T-helper 17 cell (primary cell): Measurements from ENCODE around the gene PRSS22. TPM values are rescaled to one million over a fixed set of nuclear protein-coding genes. Genes with fewer than 3 reads are reported as not detected.

Source experiments
- ATAC-seq: fragments of 150-1000 bp; cut with Tn5 transposase; 2 replicates; pipeline ENCODE4 v1.10.0; 2021; ENCODE audit warnings: mild to moderate bottlenecking, moderate library complexity
- DNase-seq, 3 donors: peaks; one replicate each; pipeline versions ENCODE4 v3.0.0 to v3.0.0-alpha.2; 2020 to 2021
- H3K9me3 ChIP-seq: one replicate; pipeline ENCODE4 v1.7.0; 2013; ENCODE audit warnings: low read length, mild to moderate bottlenecking; ENCODE audit not compliant: control insufficient read depth, poor library complexity, severe bottlenecking
- H3K27ac Mint-ChIP-seq: one replicate; pipeline ENCODE4 v1.8.0; 2022; ENCODE audit warnings: mild to moderate bottlenecking, moderate library complexity, mixed read lengths
- H3K27me3 Mint-ChIP-seq: one replicate; pipeline ENCODE4 v1.8.0; 2022; ENCODE audit warnings: mixed read lengths
- H3K36me3 Mint-ChIP-seq: one replicate; pipeline ENCODE4 v1.8.0; 2022; ENCODE audit warnings: low read depth, mixed read lengths
- H3K4me1 Mint-ChIP-seq: one replicate; pipeline ENCODE4 v1.8.0; 2022; ENCODE audit warnings: mild to moderate bottlenecking, mixed read lengths
- H3K4me3 Mint-ChIP-seq: one replicate; pipeline ENCODE4 v1.8.0; 2022; ENCODE audit warnings: mild to moderate bottlenecking, moderate library complexity, mixed read lengths
- total RNA-seq, 4 donors: library from RNA in 2 of 4; stranded (reverse) in 2 of 4; gene quantifications; one replicate each; pipeline ENCODE4 v1.2.3 and lab custom pipeline; 2022 to 2026

Gene PRSS22
- total RNA-seq, 2 donors from 2014 or later = 0.37 to 0.92 TPM

- DNase-seq (peak; percentile 33 to 44 (median 34)), ATAC-seq (peak; percentile 82)
- H3K9me3 ChIP-seq = no peaks in the 10 kb centered on the region
- Mint-ChIP-seq H3K27ac (peak overlapping the region; percentile 85), H3K27me3 (peaks cover 4% of the 10 kb centered on the region), H3K4me3 (no peak overlapping the region), H3K36me3 (peaks cover 4% of the 10 kb centered on the region), H3K4me1 (peaks cover 29% of the 10 kb centered on the region)
Measured at GRCh38 chr16:2838928-2839327, 19.0 kb downstream of the PRSS22 start.

DNA sequence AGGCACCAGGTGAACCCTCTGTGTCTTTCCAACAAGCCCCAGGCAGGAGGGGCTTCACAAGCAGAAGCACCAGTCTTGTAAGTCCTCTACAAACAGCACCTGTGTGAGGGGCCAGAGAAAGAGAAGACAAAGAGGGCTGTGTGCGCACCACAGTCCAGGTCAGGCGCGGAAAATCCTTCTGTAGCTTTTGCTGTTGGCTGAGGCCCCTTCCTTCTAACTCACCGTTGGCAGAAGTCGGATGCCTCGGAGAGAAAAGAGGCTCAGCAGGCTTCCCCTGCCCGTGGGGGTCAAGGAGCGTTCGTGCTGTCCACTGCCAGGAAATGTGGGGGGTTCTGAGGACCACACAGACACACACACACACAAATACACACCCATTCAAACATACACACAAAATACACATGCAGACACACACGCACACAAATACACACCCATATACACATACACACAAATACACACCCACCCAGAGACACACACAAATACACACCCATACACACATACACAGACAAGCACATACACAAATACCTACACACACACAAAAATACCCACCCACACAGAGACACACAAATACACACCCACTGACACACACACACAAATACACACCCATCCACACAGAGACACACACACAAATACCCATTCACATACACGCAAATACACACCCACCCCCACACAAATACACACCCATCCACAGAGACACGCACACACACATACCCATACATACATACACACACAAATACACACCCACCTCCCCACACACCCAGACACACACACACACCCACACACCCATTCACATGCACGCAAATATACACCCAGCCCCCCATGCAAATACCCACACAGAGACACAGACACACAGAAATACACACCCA lies 21.1 kb downstream of the PRSS22 start:
- peak overlapping the region; percentile 59 for H3K4me3 Mint-ChIP-seq
- no peaks in the 10 kb centered on the region for H3K9me3 ChIP-seq
- ATAC-seq (no peak), DNase-seq (no peak)
- H3K36me3 Mint-ChIP-seq = peaks cover 6% of the 10 kb centered on the region
- peak overlapping the region; percentile 86 for H3K27ac Mint-ChIP-seq
- peaks cover 25% of the 10 kb centered on the region for H3K4me1 Mint-ChIP-seq
- H3K27me3 Mint-ChIP-seq = peaks cover 9% of the 10 kb centered on the region

DNA sequence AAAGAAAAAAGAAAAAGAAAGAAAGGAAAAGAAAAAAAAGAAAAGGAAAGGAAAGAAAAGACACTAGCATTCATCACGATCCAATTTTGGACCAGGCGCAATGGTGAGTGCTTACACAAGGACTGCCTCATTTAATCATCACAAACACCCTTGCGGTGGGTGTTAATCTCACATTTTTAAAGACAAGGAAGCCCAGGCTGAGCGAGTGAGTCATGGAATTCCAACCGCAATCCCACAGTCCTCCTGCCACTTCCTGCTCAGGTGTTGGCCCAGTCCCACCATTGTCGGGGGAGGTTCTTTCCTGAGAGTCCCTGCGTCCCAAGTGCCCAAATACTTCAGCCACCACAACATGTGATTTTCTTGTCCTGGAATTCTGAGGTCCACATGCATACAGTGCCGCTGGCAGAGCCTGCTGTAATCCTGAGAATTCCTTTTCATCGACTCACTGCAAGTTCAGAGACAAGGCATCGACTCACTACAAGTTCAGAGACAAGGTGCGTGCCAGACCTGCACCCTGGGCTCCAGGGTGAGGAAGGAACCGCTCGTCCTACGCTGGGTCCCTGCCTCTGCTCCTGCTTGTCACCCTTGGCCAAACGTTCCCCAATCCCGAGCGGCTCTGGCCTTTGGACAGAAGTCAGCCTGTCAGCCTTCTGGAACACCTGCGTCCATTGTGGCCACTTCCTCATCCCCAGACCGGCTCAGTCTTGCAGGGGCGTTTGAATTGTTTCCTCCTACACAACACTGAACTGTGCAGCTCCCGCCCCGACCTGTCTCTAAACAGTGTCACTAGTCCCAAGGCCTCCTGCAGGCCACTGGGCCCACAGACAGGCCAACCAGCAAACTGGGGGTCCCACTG lies 22.1 kb downstream of the PRSS22 start:
- no peak overlapping the region for H3K27ac Mint-ChIP-seq
- peaks cover 6% of the 10 kb centered on the region for H3K36me3 Mint-ChIP-seq
- no peaks in the 10 kb centered on the region for H3K9me3 ChIP-seq
- no peak overlapping the region for H3K4me3 Mint-ChIP-seq
- peaks cover 9% of the 10 kb centered on the region for H3K27me3 Mint-ChIP-seq
- no peak for DNase-seq
- ATAC-seq = no peak
- H3K4me1 Mint-ChIP-seq = peaks cover 20% of the 10 kb centered on the region

DNA sequence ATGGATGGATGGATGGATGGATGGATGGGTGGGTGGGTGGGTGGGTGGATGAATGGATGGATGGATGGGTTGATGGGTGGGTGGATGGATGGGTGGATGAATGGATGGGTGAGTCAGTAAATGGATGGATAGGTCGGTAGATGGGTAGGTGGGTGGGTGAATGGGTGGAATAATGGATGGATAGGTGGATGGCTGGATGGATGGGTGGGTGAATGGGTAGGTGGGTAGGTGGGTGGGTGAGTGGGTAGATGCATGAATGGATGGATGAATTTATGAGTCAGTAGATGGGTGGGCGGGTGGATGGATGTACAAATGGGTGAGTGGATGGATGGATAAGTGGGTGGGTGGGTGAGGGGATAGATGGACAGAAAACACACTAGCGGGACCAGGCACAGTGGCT lies 23.0 kb downstream of the PRSS22 start:
- Mint-ChIP-seq H3K36me3 (peaks cover 6% of the 10 kb centered on the region), H3K4me1 (peaks cover 20% of the 10 kb centered on the region), H3K27me3 (peaks cover 9% of the 10 kb centered on the region), H3K27ac (no peak overlapping the region), H3K4me3 (no peak overlapping the region)
- DNase-seq = no peak
- H3K9me3 ChIP-seq = no peaks in the 10 kb centered on the region
- ATAC-seq = no peak

- Mint-ChIP-seq H3K27me3 (peaks cover 12% of the 10 kb centered on the region), H3K4me1 (peaks cover 18% of the 10 kb centered on the region), H3K27ac (no peak overlapping the region), H3K36me3 (peaks cover 6% of the 10 kb centered on the region), H3K4me3 (no peak overlapping the region)
- ATAC-seq (no peak), DNase-seq (no peak)
- H3K9me3 ChIP-seq = no peaks in the 10 kb centered on the region
Measured at GRCh38 chr16:2833776-2834175, 24.2 kb downstream of the PRSS22 start.

DNA sequence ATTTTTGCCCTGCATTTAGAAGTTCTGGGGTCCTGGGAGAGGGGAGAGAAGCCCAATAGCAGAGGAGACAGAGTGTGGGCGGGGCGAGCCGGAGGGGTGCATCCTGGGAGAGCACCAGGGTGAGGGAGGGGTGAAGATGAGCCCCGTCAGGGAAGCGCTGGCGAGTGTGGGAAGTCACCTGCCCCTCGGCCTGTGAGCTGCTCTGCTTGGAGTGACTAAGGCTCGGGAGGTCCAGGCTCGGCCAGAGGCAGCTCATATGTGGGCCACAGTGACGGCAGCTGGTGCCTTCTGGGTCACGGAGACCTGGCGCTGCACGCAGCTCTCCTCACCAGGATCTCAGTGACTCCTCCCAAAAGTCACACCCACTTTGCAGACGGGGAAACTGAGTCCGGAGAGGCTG lies 26.8 kb downstream of the PRSS22 start:
- Mint-ChIP-seq H3K36me3 (peaks cover 2% of the 10 kb centered on the region), H3K27ac (no peak overlapping the region), H3K4me3 (no peak overlapping the region), H3K27me3 (peaks cover 16% of the 10 kb centered on the region), H3K4me1 (peaks cover 6% of the 10 kb centered on the region)
- no peak for DNase-seq
- ATAC-seq = no peak
- no peaks in the 10 kb centered on the region for H3K9me3 ChIP-seq

- Mint-ChIP-seq H3K27me3 (peaks cover 16% of the 10 kb centered on the region), H3K36me3 (peaks cover 2% of the 10 kb centered on the region), H3K4me1 (peaks cover 6% of the 10 kb centered on the region), H3K4me3 (no peak overlapping the region), H3K27ac (no peak overlapping the region)
- no peaks in the 10 kb centered on the region for H3K9me3 ChIP-seq
- ATAC-seq (no peak), DNase-seq (no peak)
Measured at GRCh38 chr16:2830355-2830695, 27.6 kb downstream of the PRSS22 start.

DNA sequence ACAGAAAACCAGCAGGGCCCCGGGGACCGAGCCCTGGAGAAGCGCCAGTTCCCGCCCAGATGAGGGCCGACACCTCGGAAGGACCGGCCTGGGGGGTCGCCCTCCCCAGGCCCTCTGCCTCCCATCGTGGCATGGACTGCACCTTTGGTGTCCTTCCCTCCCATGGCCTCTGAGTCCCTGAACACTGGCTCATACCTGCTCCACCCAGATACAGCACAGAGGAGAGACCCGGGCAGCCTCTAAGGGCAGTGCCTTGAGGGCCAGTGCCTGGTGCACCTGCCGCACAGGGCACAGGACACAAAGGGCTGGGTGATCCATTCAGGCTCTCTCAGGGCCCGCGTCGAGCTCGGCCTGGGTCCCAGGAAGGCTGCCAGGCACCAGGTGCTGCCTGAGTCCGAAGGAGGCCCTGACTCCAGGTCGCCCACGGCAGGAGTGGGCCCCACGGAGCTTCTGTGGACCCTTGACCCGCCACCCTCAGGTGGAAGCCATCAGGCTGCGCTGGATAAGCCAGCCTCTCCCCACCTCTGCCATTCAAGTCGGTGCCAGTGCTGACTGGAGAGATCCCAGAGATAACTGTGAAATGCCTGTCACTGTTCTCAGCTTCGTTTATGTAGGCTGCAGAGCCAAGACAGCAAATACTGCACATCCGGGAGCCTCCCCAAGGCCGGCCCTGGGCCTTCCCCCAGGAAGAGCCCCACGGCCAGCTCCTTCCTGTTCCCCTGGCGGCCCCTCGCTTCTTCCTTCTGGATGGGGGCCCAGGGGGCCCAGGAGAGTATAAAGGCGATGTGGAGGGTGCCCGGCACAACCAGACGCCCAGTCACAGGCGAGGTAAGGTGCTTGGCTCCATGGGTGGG lies 28.2 kb downstream of the PRSS22 start, which contains the start of gene ZG16B:
Gene ZG16B, plus strand, starts transcription at position 803 of the 854 bp plus-strand sequence. CDS start 139 bp downstream, outside the sequence.
- Mint-ChIP-seq H3K27me3 (peaks cover 16% of the 10 kb centered on the region), H3K36me3 (peaks cover 2% of the 10 kb centered on the region), H3K4me3 (no peak within 1 kb of the TSS), H3K27ac (no peak within 1 kb of the TSS), H3K4me1 (peaks cover 5% of the 10 kb centered on the region)
- no peaks in the 10 kb centered on the region for H3K9me3 ChIP-seq
- ATAC-seq (no peak), DNase-seq (no peak)

DNA sequence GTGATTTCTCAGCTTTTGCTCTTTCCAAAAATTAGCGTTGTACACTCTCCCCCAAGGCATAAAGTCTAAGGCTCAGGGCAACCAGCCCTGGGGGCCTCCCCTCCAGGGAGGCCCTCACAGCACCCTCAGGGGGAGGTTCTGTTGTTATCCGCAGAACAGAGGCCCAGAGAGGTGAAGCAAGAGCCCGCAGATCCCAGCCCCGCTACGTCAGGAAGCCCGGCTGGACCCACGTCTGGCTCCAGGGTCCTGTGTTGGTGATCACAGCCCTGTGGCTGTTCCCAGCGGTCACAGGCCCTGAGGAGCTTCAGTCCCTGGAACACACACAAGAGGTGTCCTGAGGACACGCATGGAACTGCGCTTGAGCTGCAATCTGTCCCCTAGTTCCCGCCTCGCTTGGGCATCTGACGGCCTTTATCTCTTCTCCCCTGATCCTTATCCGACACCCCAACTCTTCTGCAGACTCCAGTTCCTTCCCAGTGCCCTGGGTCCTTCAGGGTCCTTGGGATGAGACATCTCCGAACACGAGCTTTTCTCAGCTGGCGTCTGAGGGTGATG lies 29.0 kb downstream of the PRSS22 start:
- H3K4me1 Mint-ChIP-seq = peaks cover 3% of the 10 kb centered on the region
- no peaks in the 10 kb centered on the region for H3K9me3 ChIP-seq
- ATAC-seq (no peak), DNase-seq (no peak)
- no peak overlapping the region for H3K27ac Mint-ChIP-seq
- H3K27me3 Mint-ChIP-seq = peaks cover 16% of the 10 kb centered on the region
- peaks cover 2% of the 10 kb centered on the region for H3K36me3 Mint-ChIP-seq
- H3K4me3 Mint-ChIP-seq = no peak overlapping the region

- no peak for ATAC-seq
- Mint-ChIP-seq H3K36me3 (peaks cover 2% of the 10 kb centered on the region), H3K27me3 (peaks cover 16% of the 10 kb centered on the region), H3K4me1 (peaks cover 3% of the 10 kb centered on the region), H3K27ac (no peak overlapping the region), H3K4me3 (no peak overlapping the region)
- DNase-seq = no peak
- H3K9me3 ChIP-seq = no peaks in the 10 kb centered on the region
Measured at GRCh38 chr16:2828521-2828840, 29.5 kb downstream of the PRSS22 start.

DNA sequence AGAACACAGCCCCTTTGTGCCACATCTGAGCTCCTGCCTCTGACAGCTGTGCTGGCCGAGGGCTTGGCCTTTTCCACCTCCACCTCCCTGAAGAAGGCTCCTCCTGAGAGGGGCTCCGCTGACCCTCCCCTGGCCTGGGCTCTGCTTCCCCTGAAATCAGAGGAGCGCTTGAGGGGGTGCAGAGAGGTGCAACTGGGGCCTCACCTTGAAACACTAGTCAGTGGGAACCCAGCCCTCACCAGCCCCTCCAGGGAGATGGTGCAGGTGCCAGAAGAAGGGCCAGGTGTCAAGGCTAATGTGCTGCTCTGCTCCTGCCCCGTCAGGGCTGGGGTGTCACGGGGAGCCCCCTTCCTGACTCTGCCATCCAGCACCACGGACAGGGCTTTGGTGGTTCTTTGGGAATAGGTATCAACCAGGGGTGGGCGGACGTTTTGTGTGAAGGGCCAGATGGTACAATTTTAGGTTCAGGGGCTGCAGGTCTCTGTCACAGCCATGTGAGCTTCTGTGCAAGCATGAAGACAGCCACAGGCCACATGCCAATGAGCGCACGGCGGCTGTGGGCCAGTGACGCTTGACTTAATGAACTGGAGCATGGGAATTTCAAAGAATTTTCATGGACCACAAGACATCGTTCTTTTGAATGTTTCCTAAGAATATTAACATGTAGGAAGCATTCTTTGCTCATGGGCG lies 30.0 kb downstream of the PRSS22 start:
- Mint-ChIP-seq H3K27me3 (peaks cover 16% of the 10 kb centered on the region), H3K4me3 (no peak overlapping the region), H3K36me3 (peaks cover 2% of the 10 kb centered on the region), H3K4me1 (peaks cover 3% of the 10 kb centered on the region), H3K27ac (no peak overlapping the region)
- DNase-seq (no peak), ATAC-seq (no peak)
- no peaks in the 10 kb centered on the region for H3K9me3 ChIP-seq

GRCh38 chr16:2827374-2827791 lies 30.6 kb downstream of the PRSS22 start:
- peaks cover 11% of the 10 kb centered on the region for H3K27me3 Mint-ChIP-seq
- DNase-seq (no peak), ATAC-seq (no peak)
- no peak overlapping the region for H3K4me3 Mint-ChIP-seq
- no peaks in the 10 kb centered on the region for H3K36me3 Mint-ChIP-seq
- H3K4me1 Mint-ChIP-seq = no peaks in the 10 kb centered on the region
- H3K9me3 ChIP-seq = no peaks in the 10 kb centered on the region
- no peak overlapping the region for H3K27ac Mint-ChIP-seq
